Body of pancreas (tissue), 4 donors: ENCODE data around the gene GPR179.

Source experiments
- CTCF ChIP-seq, 7 experiments: fragments of 450-650 bp in 4 of 7; fragments of 200-600 bp in 3 of 7; sonication (generic) in 3 of 7; IDR thresholded peaks; one replicate each; pipeline ENCODE4 v1.5.1; 2016 to 2019; ENCODE audit warnings: antibody characterized with exemption in 7 of 7
- POLR2A ChIP-seq, 3 donors: fragments of 450-650 bp; IDR thresholded peaks; one replicate each; pipeline ENCODE4 v1.6.1; 2016; ENCODE audit warnings: antibody characterized with exemption in 3 of 3, mild to moderate bottlenecking in 2 of 3

- TF ChIP-seq CTCF (IDR thresholded peaks at IDR 0.05), result no peak
- no peak for TF ChIP-seq POLR2A (IDR thresholded peaks at IDR 0.05)
These were observed 6.9 kb downstream of the GPR179 start for GRCh38 chr17:38336838-38337237.
